ENCODE measurements around the gene UGT1A5.

DNA sequence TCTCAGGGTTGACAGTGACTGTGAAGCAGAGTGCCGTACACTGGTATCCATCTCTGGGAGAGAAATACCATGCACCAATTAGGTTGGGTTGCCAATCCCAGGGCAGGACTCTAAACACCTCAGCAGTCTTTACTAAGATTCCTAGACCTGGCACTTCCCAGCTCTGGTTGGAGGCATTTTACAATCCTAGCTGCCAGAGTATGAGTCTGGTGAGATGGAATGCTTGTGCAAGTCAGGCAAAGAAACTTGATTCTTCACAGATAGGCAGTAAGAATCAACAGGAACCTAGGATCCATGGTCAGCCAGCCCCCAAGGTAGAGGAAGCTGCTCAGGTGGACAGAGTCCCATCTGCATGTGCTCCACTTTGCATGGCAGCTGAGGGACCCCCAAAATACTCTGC is 6.0 kb upstream of the UGT1A5 start:
- TF ChIP-seq POLR2A (IDR thresholded peaks at IDR 0.05): no peak
- TF ChIP-seq CTCF (IDR thresholded peaks at IDR 0.05): no peak
